Hepatocyte (in vitro differentiated cells): Measurements from ENCODE around the gene TIMM29. TPM values are rescaled to one million over a fixed set of nuclear protein-coding genes. Genes with fewer than 3 reads are reported as not detected.

Experiments used
- DNase-seq: peaks from one replicate; pipeline ENCODE4 v3.0.0-alpha.2; 2016; ENCODE audit warnings: low spot score
- H2AFZ ChIP-seq: fragments of 200-600 bp; sonication (generic); 2 replicates; pipeline ENCODE4 v1.6.0; 2016; ENCODE audit warnings: antibody characterized with exemption, mild to moderate bottlenecking
- H3K27ac ChIP-seq: fragments of 200-600 bp; sonication (generic); 2 replicates; pipeline ENCODE4 v1.5.1; 2016; ENCODE audit warnings: mild to moderate bottlenecking
- H3K27me3 ChIP-seq: fragments of 200-600 bp; sonication (generic); 2 replicates; pipeline ENCODE4 v1.6.1; 2016
- H3K36me3 ChIP-seq: fragments of 200-600 bp; sonication (generic); replicated peaks from 2 replicates; pipeline ENCODE4 v1.5.1; 2016; ENCODE audit warnings: low read depth; ENCODE audit not compliant: insufficient read depth
- H3K4me1 ChIP-seq: fragments of 200-600 bp; sonication (generic); 2 replicates; pipeline ENCODE4 v1.5.1; 2016; ENCODE audit warnings: mild to moderate bottlenecking, moderate library complexity; ENCODE audit not compliant: insufficient read depth
- H3K4me2 ChIP-seq: fragments of 200-600 bp; sonication (generic); 2 replicates; pipeline ENCODE4 v1.6.0; 2016
- H3K4me3 ChIP-seq: fragments of 200-600 bp; sonication (generic); 2 replicates; pipeline ENCODE4 v1.5.1; 2016; ENCODE audit warnings: mild to moderate bottlenecking
- H3K79me2 ChIP-seq: fragments of 200-600 bp; sonication (generic); 2 replicates; pipeline ENCODE4 v1.6.0; 2017; ENCODE audit warnings: mild to moderate bottlenecking
- H3K9me2 ChIP-seq: fragments of 200-600 bp; sonication (generic); replicated peaks from 2 replicates; pipeline ENCODE4 v1.6.0; 2017; ENCODE audit warnings: mild to moderate bottlenecking; ENCODE audit not compliant: insufficient read depth
- H3K9me3 ChIP-seq: fragments of 200-600 bp; sonication (generic); 2 replicates; pipeline ENCODE4 v1.5.1; 2016; ENCODE audit warnings: low read depth, mild to moderate bottlenecking
- H4K20me1 ChIP-seq: fragments of 200-600 bp; sonication (generic); 2 replicates; pipeline ENCODE4 v1.6.0; 2016; ENCODE audit warnings: mild to moderate bottlenecking; ENCODE audit not compliant: insufficient read depth, poor library complexity, severe bottlenecking
- CTCF ChIP-seq: fragments of 200-600 bp; sonication (generic); IDR thresholded peaks from 2 replicates; pipeline ENCODE4 v1.5.1; 2016; ENCODE audit warnings: antibody characterized with exemption, mild to moderate bottlenecking; ENCODE audit not compliant: poor library complexity
- EZH2 ChIP-seq: fragments of 200-600 bp; sonication (generic); IDR thresholded peaks from 2 replicates; pipeline ENCODE4 v1.6.1; 2016; ENCODE audit warnings: antibody characterized with exemption, mild to moderate bottlenecking, borderline replicate concordance
- EZH2phosphoT487 ChIP-seq: fragments of 200-600 bp; sonication (generic); IDR thresholded peaks from one replicate; pipeline ENCODE4 v1.6.1; 2018; ENCODE audit warnings: antibody characterized with exemption, mild to moderate bottlenecking, low read depth, moderate library complexity; ENCODE audit not compliant: unreplicated experiment, severe bottlenecking
- WGBS: methylation state at CpG from one replicate; pipeline ENCODE4 v1.1.6; 2016; ENCODE audit warnings: low lambda C conversion rate; ENCODE audit errors: missing lambda C conversion rate; 5-methylcytosine and 5-hydroxymethylcytosine counted together
- polyA plus RNA-seq: library from polyadenylated mRNA; unstranded; fragments of >200 nt; fragmentation: Nextera tagmentation; extraction: Ambion mirVana; gene quantifications from 2 replicates; pipeline ENCODE4 v1.2.1, GENCODE V29; 2016
- total RNA-seq: library from RNA; depleted of rRNA; stranded (reverse); fragments of >200 nt; gene quantifications from 2 replicates; pipeline ENCODE4 v1.2.3, GENCODE V29; 2014

TIMM29 gene
- total and polyA plus RNA-seq, 2 experiments from 2014 or later, result 23.0 to 36.2 TPM

- H4K20me1 ChIP-seq, result peaks cover 49% of the 10 kb centered on the region
- peak overlapping the region; percentile 94 for H3K27ac ChIP-seq
Measured at GRCh38 chr19:10892256-10892655, 36.4 kb upstream of the TIMM29 start.

DNA sequence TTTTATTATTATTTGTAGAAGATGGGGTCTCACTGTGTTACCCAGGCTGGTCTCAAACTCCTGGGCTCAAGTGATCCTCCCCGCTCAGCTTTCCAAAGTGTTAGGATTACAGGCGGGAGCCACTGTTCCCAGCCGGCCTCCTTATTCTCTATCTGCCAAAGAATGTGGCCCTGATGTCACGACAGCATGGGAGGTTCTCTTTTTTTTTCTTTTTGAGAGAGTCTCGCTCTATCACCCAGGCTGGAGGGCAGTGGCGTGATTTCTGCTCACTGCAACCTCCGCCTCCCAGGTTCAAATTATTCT, 33.7 kb upstream of the TIMM29 start:
- Histone ChIP-seq H3K79me2 (peaks cover 96% of the 10 kb centered on the region), H3K4me1 (peaks cover 9% of the 10 kb centered on the region), H3K9me3 (no peaks in the 10 kb centered on the region), H3K9me2 (no peaks in the 10 kb centered on the region), H2AFZ (no peak overlapping the region), H3K36me3 (no peaks in the 10 kb centered on the region), H4K20me1 (peaks cover 54% of the 10 kb centered on the region), H3K27ac (no peak overlapping the region), H3K27me3 (no peaks in the 10 kb centered on the region), H3K4me2 (no peak overlapping the region), H3K4me3 (no peak overlapping the region)
- DNase-seq, result no peak
- TF ChIP-seq EZH2phosphoT487, result no peak
- no peak for TF ChIP-seq CTCF
- no peak for TF ChIP-seq EZH2
- WGBS, result 97% methylated on average over 7 of the region's 7 CpGs

More at GRCh38 chr19:10892256-10892655, 36.4 kb upstream of the TIMM29 start:
- Histone ChIP-seq H3K27me3 (no peaks in the 10 kb centered on the region), H2AFZ (no peak overlapping the region), H3K4me3 (no peak overlapping the region), H3K36me3 (no peaks in the 10 kb centered on the region), H3K4me1 (peaks cover 14% of the 10 kb centered on the region), H3K9me3 (no peaks in the 10 kb centered on the region), H3K9me2 (no peaks in the 10 kb centered on the region), H3K4me2 (peak overlapping the region; percentile 66), H3K79me2 (peaks cover 94% of the 10 kb centered on the region)
- TF ChIP-seq EZH2, result no peak
- no peak for TF ChIP-seq CTCF
- no peak for TF ChIP-seq EZH2phosphoT487
- 86% methylated on average over 13 of the region's 13 CpGs for WGBS
- DNase-seq, result no peak

- TF ChIP-seq EZH2, result no peak
- DNase-seq, result no peak
- Histone ChIP-seq H3K9me2 (no peaks in the 10 kb centered on the region), H3K27ac (no peak overlapping the region), H2AFZ (no peak overlapping the region), H3K4me2 (no peak overlapping the region), H3K27me3 (no peaks in the 10 kb centered on the region), H3K79me2 (peaks cover 98% of the 10 kb centered on the region), H4K20me1 (peaks cover 54% of the 10 kb centered on the region), H3K4me3 (no peak overlapping the region), H3K36me3 (no peaks in the 10 kb centered on the region), H3K4me1 (peaks cover 9% of the 10 kb centered on the region), H3K9me3 (no peaks in the 10 kb centered on the region)
- WGBS, result 93% methylated on average over 6 of the region's 6 CpGs
Measured at GRCh38 chr19:10895363-10895762, 33.2 kb upstream of the TIMM29 start.

DNA sequence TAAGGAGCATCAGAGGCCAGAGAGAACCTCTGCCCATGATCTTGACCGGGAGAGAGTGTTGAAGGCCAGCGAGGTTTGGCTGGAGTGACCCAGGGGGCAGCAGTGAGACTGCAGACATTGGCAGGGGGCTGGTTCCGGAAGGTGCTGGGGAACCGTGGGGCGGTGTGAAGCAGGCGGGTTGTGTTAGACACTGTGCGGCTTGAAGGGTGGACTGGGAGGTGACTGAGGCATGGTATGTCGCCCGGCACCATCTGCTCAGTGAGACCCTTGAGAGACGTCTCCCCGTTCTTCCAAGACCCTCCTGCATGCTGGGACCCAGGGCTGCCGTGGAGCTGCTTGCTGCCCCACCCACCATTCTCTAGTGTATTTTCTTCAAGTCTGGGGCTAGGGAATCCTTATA, 32.7 kb upstream of the TIMM29 start:
- Histone ChIP-seq H3K9me2 (no peaks in the 10 kb centered on the region), H3K36me3 (no peaks in the 10 kb centered on the region), H2AFZ (no peak overlapping the region), H3K27me3 (no peaks in the 10 kb centered on the region), H4K20me1 (peaks cover 52% of the 10 kb centered on the region), H3K4me2 (no peak overlapping the region), H3K4me1 (peaks cover 7% of the 10 kb centered on the region), H3K4me3 (no peak overlapping the region), H3K27ac (no peak overlapping the region), H3K79me2 (peaks cover 97% of the 10 kb centered on the region), H3K9me3 (no peaks in the 10 kb centered on the region)
- DNase-seq, result no peak
- TF ChIP-seq CTCF (no peak), EZH2phosphoT487 (no peak)
- 85% methylated on average over 12 of the region's 12 CpGs for WGBS
